HG03558 (cell line): ENCODE measurements around the gene COQ8A.
"Not testable (repeated sequence)": the region's sequence is repeated elsewhere in the genome, so short reads cannot be mapped to it uniquely, and the experiment has no call there.

Source experiments
- ATAC-seq: cut with Tn5 transposase; IDR thresholded peaks from one replicate; pipeline ENCODE4 v1.9.1; 2021; ENCODE audit warnings: moderate number of reproducible peaks; ENCODE audit not compliant: unreplicated experiment; ENCODE audit errors: extremely low read depth

Gene COQ8A

DNA sequence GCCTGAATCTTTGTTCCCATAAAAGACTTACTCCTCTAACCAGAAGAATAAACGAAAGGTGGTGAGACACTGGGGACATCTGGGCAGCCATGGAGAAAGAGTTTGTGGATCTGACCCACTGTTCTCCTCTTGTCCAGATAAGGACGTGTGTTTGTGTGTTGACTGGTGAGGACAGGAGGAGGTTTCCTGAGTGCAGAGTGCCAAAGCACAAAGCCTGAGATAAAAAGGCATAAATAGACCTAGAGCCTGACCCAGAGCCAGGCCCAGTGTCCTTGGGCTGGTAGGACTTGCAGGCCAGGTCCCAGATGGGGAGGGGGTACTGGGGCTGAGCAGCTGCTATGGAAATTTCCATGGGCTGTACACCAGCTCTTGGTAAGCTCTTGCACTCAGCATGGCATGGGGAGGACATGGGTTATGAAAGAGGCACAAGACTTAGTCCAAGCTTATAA lies 19.6 kb upstream of the COQ8A start:
- ATAC-seq = no peak

DNA sequence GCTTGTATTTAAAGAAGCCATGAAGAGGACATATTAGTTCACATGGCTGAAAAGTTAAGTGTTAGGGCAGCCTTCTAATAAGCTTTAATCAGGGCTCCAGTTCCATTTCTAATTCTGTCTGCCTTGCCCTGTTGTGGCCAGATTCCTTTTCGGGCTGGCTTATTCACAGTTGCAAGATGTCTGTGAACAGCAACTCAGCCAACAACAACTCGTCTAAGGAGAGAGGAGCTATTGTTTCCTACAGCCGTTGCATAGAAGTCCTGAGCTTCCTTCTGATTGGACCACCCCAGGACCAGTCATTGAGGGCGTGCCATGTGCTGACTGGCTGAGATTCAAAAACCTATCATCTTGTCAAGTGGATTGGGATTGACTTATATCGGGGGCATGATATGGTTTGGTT lies 18.6 kb upstream of the COQ8A start:
- ATAC-seq = no peak

- not testable (repeated sequence) for ATAC-seq
Observed at GRCh38 chr1:226929260-226930111, 10.6 kb upstream of the COQ8A start.

GRCh38 chr1:226934483-226935237 lies 5.4 kb upstream of the COQ8A start:
- ATAC-seq = no peak

DNA sequence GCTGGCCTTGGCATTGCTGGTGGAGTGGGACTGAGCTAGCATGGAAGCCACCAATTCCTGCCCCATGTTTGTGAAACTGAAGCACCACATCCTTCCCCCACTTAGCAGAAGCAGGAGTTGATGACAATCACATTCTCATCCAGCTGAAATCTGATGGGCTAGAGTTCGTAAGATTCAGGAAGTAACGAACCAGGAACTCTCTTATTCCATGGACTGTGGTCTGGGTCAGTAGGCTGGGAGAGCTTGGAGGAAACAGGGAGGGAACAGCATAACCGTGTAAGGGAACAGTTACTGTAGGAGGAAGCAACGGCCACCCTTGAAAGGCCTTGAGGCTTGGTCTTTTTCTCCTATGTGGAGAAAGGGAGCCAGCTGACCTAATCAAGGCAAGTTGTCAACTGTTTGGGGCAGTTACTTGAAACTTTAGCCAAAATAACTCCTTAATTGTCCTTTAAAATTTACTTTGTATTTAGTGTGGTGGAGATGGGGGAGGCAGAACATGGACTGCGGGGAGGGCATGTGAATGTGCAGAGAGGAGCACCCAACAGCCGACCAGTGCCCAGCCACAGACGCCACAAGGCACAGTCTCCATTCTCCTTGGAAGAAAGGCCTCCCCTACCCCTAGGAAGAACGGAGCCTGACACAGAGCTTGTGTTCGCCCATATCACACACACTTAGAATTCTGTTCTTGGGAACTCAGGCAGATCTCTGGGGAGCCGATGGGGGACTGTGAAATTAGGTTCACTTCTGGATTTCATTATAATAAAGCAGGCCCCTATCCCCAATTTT lies 2.0 kb upstream of the COQ8A start:
- no peak for ATAC-seq

DNA sequence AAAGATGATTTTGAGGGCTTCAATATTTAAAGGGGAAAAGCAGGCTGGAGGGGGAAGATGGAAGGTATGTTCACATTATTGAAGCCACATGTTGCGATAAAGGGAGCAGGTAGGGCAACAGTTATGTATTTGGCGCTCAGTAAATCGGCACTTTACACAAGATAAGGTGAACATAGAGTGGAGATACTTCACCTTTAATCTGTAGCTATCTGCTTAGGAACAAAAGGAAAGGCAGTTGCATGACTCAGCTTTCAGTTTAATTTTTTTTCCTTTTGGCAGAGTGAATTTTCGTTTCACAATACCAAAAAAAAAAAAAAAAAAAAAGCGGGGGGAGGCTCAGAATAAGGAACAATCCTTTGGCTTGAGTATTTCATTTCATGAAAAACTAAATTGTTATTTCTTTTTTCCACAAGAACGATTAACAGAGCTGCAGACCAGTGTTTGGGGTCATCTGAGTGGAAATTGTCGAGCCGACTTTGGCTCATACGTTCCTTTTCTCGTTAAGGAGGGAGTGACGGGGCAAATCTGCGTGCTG lies 1.1 kb upstream of the COQ8A start:
- no peak for ATAC-seq

DNA sequence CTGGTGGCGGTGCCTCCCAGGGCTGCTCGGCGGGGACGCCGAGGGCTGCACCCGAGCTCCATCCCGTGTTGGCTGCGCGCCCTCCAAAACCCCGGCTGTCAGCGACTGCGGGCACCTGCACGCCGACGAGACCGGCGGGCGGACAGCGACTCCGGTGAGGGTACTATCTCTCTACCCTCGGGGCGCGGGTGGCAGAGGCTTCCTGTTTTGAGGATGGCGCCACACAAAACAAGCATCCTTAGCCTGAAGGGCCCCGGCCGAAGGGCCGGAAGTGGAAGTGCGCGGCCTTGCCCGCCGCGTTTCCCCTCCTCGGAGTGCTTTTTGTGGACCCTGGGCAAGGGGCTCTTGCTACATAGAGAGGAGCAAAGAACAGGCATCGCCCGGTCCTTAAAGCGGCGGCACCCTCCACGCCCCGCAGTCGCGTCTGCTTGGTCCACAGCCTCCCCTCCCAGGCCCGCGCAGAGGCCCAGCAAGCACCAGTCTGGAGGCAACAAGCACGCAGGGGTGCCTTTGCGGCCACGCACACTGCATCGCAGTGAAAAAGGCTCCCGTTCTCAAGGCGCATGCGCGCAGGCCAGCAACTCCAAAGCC lies 561 bp upstream of the COQ8A start:
- peak; percentile 4 for ATAC-seq

- no peak for ATAC-seq
Observed at GRCh38 chr1:226940806-226941067, 643 bp downstream of the COQ8A start.

- no peak for ATAC-seq
Observed at GRCh38 chr1:226942392-226942791, 2.3 kb downstream of the COQ8A start.

DNA sequence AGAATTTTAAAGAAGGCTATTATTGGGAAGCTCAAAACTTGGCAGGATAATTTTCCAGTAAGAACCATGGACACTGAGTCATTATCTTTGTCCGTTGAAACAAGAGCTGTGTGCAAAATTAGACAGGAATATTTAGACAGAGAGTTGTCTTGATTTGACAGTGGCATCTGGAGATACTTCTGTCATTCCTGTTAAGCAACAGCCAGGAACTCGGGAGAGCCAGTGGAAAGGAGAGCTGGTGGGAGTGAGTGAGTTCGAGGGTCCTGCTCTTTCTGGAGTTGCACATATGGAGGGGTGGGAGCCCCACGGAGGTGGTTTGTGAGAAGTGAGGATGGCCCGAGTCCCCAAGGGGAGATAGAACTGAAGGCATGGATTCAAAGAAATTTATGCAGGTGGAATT lies 3.1 kb downstream of the COQ8A start:
- ATAC-seq = no peak

DNA sequence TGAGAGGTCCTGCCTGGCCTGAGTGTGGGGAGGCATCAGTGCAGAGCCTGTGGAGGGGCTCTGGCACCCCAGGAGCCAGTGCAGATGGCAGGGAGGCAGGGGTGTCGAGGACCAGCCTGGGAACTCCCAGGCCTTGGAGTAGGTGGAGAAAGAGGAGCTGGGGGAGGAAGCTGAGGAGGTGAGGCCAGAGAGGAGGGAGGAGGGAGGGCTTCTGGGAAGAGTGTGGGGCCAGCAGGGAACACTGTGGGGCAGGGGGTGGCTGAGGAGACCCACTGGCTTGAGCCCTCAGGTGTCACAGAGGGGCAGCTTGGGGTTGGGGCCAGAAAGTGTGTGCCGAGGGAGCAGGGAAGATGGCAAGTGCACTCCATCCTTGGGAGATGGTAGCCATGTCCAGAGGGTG lies 3.8 kb downstream of the COQ8A start:
- no peak for ATAC-seq

GRCh38 chr1:226945106-226945857 lies 5.2 kb downstream of the COQ8A start:
- ATAC-seq = no peak

- no peak for ATAC-seq
Observed at GRCh38 chr1:226945858-226946245, 5.8 kb downstream of the COQ8A start.

DNA sequence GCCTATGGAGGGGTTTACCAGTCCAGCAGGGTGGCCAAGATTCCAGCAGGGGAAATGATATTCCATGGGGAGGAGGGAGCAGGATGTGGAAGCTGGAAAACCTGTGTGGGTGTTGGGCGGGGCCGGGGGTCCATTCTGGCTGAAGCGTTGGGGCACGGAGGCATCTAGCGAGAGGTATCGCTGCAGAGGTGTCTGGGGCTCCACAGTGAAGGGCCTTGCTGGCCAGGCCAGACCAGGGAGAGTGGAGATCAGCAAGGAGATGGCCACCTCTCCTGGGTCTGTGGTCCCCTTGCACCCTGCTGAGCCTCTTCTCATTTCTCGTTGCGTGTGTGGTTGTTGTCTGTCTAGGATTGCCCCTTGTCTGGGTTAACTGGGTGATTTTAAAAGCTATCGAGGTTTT lies 6.2 kb downstream of the COQ8A start:
- ATAC-seq = no peak

- ATAC-seq = no peak
Observed at GRCh38 chr1:226946841-226947240, 6.7 kb downstream of the COQ8A start.

- no peak for ATAC-seq
Observed at GRCh38 chr1:226948051-226948450, 8.0 kb downstream of the COQ8A start.

DNA sequence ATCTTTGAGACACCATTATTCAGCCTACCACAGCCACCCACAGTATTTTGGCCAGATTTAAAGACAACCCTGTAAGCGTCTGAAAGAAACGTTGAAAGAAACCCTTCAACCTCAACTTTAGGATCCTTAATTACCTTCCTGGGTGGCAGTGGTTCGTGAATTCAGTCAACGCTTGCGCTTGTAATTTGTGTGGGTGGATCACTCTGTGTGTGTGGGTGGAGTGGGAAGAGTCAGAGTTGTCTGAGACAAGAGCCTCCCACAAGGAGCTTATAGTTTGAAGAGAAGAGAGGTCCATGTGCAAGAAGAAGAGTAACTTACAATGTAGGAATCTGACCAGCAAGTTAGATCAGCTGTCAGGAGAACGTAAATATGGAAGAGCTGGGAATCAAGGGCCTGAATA lies 8.4 kb downstream of the COQ8A start:
- ATAC-seq = no peak

GRCh38 chr1:226948996-226949395 lies 8.9 kb downstream of the COQ8A start:
- ATAC-seq = no peak

DNA sequence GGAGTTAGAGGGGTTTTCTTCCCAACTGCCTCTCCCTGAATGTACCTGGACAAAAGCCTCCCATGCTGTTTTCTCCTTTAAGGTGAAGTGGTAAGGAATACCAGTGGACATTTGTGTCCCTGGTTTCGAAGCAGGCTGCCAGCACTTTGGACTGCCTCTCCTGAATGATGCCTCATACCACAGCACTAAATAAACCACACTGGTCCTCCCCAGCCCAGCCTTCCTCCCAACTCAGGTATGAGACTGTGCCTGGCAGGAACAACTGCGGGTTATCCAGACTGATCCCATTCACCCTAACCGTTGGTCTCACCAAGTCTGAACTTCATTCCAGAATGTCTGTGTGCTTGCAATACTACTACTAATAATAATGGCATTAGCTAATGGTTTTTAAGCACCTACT lies 9.3 kb downstream of the COQ8A start:
- ATAC-seq = no peak

DNA sequence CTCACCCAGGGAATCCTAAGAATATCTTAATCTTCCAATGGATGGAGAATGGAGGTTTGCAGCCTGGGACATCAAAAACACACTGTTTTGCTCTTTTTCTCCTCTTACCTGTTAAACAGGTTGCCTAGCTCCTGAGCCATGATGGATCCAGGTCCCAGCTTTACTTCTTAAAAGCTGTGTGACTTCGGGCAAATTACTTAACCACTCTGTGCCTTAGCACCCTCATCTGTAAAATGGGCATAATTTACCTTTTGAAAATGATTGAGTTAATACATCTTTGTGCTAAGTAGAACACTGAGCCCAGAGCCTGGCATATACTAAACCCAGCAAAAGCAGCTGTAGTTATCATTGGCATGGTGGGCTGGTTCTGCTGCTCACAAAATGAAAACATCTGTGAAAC lies 10.2 kb downstream of the COQ8A start:
- ATAC-seq = no peak
